HG03354 (cell line): ENCODE measurements around the gene TNNI3K.

ENCODE experiments used
- ATAC-seq: cut with Tn5 transposase; IDR thresholded peaks from one replicate; pipeline ENCODE4 v1.9.1; 2021; ENCODE audit warnings: mild to moderate bottlenecking; ENCODE audit not compliant: unreplicated experiment, poor library complexity, severe bottlenecking

Gene TNNI3K

GRCh38 chr1:74426208-74426937 is 191.2 kb downstream of the TNNI3K start:
- no peak for ATAC-seq

DNA sequence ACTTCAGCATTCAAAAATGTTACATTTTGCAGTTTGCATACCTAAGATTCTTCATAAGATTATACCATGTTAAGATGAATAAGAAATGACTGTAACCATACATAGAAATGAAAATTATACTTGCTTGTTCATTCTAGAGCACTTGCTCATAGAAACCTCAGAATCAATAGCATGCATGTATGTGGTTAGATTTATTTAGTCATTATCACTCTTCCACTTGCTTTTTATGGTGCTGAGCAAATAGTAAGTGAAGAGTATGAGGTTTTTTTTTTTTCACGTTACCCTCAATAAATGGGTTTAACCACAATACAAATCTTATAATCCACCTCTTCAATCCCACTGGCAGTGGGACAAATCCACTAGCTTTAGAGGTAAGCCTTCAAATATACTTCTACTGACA is 192.5 kb downstream of the TNNI3K start:
- no peak for ATAC-seq

GRCh38 chr1:74429580-74429979 is 194.4 kb downstream of the TNNI3K start:
- no peak for ATAC-seq

DNA sequence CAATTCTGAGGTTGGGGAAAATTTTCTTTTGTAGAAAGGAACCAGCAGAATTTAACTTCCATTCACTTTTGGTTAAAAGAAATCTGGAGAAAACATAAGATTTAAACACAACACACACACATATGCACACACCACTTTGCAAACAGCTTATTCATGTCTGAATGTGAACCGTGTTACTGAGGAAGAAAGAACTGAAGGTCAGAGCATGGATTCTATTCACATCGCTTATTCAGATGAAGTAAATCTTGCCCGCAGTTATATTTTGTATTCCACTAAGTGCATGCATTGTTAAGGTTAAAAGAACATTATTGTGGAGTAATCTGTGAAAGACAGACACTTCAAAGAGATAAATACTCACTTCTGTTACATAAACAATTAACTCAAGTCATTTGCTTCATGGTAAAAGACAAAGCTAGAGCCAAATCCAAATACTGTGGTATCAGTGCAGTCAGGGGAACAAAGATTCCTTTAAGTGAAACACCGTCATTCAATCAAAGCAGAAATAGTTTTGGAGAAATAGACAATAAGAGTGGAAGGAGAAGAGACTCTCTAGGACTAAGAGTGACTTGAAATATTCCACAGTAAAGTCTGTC is 195.3 kb downstream of the TNNI3K start:
- no peak for ATAC-seq

DNA sequence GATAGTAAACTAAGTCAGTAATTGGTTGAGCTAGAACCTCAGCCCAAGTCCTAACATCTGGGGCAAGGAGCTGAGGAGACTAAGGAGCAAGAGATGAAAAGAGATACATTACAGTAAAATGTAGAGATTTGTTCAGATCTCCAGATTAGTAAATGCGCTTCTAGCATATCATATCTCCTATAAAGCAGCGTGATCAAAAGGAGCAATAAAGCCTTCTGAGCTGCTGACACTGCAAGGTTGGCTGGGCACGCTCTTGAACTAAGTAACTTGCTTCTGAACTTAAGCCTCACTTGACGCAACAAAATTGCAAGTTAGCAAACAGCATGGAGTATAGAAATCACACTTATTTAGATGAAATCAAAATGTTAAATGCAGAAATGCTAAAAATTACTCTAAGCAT is 196.3 kb downstream of the TNNI3K start:
- no peak for ATAC-seq

- ATAC-seq: no peak
These were observed 197.1 kb downstream of the TNNI3K start for GRCh38 chr1:74432325-74432724.

DNA sequence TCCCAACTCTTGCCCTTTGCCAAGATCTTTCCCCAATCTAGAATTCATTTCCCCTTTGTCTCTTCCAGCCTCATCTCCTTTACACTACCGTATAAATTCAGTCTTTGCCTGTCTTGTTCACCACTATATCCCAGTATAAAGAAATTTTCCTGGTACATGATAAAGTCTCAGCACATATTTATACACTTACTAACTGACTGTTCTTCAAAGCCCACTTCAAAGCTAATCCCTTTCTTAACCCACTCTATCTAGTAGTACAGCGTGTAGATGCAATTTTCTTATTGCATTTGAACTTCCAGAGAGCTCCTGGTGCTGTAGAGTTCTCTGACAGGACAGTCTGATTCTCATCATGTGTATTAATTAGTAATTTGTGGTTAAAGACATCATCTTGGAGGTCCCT is 199.1 kb downstream of the TNNI3K start:
- ATAC-seq: no peak

DNA sequence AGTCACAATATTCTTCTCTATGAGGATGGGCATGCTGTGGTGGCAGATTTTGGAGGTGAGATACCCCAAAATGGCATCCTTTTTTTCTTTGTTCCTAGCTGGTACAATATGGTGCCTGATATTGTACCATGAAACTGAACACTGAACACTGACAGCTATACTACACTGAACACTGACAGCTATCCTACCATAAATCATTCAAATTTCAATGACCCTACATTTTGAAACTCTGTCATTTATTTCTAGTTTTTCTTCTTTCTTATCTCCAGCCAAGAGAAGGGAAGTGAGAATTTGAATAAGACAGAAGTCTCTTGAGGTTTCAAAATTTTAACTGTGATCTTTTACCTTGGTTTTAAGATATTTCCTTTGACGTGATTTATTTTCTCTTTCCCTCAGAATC is 200.9 kb downstream of the TNNI3K start:
- no peak for ATAC-seq

GRCh38 chr1:74437035-74437434 is 201.8 kb downstream of the TNNI3K start:
- no peak for ATAC-seq

- ATAC-seq: no peak
These were observed 216.8 kb downstream of the TNNI3K start for GRCh38 chr1:74452035-74452434.

DNA sequence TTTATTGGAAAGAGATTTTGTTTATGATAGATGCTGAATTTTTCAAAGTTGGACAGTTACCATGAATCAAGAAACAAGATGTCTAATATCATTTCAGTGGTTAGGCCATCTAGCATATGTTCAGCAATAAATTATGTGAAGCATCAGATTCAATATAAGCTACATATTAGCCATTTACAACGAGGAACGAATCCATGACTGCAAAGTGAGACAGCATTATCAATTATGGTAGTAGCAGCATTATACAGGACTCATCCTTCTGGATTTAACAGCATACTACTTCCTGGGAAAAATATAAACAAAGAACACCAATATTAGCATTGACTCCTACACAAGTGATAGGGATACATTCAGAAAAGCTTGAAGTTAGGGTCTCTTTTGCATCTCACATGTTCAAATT is 218.1 kb downstream of the TNNI3K start:
- ATAC-seq: no peak

DNA sequence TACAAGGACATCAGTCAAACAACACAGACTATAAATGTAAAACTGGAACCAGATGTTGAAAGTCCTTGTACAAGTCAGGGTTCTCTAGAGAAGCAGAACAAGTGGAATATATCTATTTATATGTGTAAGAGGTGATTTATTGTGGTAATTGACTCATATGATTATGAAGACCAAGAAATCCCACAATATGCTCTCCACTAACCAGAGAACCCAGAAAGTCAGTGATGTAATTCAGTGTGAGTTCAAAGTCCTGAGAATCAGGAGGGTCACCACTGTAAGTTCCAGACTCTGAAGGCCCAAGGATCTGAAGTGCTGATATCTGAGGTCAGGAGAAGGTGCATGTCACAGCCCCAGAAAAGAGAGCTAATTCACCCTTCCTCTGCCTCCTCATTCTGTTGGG is 220.2 kb downstream of the TNNI3K start:
- ATAC-seq: no peak

- ATAC-seq: no peak
These were observed 222.1 kb downstream of the TNNI3K start for GRCh38 chr1:74457253-74457652.

DNA sequence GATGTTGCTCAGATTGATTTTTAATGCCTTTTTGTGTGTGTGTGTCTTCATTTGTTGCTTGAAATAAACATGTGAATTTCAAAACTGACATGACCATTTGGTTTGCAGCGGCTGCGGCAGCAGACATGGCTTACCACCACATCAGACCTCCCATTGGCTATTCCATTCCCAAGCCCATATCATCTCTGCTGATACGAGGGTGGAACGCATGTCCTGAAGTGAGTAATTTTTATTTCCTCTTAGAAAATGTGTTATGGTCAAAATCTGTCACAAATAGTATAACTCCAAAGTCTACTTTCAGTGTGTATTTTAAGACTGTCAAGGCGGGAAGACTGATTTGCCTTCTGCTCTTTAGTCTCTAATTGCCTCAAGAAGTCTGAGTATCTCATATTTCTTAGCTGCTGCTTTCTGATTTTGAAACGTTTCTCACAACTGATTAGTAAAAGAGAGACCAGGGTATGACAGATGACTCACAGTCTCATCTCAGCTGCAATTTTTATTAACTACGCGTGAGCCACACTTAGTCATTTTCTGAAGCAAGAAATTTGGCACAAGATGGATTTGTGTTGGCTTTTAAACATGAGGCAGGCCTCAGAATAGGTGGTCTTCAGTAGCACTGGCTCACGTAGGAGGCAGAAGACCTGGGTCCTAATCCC is 228.3 kb downstream of the TNNI3K start:
- ATAC-seq: peak; percentile 68

- no peak for ATAC-seq
These were observed 228.8 kb downstream of the TNNI3K start for GRCh38 chr1:74464037-74464436.

DNA sequence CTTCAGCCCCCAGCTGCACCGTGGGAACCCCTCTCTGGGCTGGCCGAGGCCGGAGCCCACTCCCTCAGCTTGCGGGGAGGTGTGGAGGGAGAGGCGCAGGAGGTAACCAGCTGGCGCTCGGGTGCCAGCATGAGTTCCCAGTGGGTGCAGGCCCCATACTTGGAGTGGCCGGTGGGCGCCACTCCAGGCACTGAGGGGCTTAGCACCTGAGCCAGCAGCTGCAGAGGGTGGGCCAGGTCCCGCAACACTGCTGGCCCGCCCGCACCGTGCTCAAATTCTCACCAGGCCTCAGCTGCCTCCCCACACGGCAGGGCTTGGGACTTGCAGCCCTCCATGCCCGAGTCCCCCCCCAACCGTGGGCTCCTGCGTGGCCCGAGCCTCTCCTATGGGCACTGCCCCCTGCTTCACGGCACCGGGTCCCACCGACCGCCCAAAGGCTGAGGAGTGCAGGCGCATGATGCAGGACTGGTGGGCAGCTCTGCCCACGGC is 230.1 kb downstream of the TNNI3K start:
- ATAC-seq: no peak

GRCh38 chr1:74467786-74468377 is 232.7 kb downstream of the TNNI3K start:
- no peak for ATAC-seq

DNA sequence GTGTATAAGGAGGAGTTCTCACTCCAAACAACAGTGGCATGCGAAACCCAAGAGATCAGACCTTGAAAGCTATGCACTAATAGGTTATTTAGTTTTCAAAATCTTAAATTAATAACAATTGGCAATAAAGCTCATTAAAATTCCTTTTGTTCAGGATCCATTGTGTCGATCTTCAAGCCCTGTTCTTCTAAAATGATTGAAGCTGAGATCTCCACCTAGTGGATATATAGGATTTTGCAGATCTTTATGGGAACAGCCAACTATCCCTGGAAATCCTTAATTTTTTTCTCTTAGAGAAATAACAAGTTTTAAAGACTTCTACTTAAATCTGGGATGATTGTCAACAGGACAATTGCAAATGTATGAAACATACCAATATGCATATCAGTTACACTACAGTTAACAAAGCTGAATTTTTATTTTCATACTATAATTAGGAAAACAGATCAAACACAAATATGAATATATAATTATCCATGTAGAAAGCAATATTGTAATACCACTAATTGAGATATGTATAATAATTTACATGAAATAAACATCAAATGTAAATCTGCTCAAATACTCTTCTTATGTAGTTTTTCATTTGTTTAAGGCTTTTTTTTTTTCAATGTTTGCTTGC is 233.9 kb downstream of the TNNI3K start:
- no peak for ATAC-seq

- no peak for ATAC-seq
These were observed 235.1 kb downstream of the TNNI3K start for GRCh38 chr1:74470251-74470650.

- ATAC-seq: no peak
These were observed 235.7 kb downstream of the TNNI3K start for GRCh38 chr1:74470936-74471335.
